Ammon's horn (tissue), 1 donor: Measurements from ENCODE around the gene LSM8.
A peak's percentile ranks its signal among the peaks of the same experiment; 100 is the strongest.
"Not testable (repeated sequence)": the region's sequence is repeated elsewhere in the genome, so short reads cannot be mapped to it uniquely, and the experiment has no call there.

Experiments used
- DNase-seq: peaks from one replicate; pipeline ENCODE4 v3.0.0-alpha.2; 2016; ENCODE audit warnings: low spot score

LSM8 gene

DNA sequence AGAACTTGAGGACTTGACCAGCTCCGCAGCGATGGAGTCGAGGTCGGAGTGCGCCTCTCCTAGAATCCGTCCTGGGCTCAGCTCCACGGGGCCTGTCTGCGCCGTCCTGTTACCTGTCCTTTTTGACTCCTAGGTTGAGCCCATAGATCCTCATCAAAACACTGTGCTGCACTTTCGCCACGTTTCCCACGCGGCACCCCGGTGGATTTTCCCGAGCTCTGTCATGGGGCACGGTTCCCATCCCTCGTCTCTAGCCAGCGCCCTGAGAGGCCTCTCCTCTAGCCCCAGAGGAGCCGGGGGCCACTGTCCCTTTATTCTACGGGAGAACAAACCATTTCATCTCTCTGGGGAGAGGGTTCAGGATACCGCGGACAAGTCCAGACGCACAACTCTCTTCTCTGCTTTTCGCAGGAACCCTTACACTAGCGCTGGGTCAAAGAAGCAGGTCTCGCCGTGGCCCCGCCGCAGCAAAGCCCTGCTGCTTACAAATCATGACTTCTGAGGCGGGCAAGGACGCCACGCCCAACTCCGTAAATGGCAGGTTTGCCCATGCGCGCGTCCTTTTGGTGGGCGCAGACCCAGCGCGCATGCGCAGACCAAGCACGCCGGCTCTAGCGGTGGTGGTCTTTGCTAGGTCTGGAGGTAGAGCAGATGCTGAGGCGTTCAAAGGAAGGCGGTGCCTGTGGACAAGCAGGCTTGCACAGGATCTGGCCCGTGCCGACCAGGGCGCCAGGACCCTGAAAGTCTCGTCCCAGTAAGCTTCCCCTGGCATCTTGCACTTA, 30.3 kb downstream of the LSM8 start:
- DNase-seq = peak; percentile 85

- DNase-seq = no peak
Measured at GRCh38 chr7:118214833-118215182, 30.8 kb downstream of the LSM8 start.

- no peak for DNase-seq
Measured at GRCh38 chr7:118217210-118217619, 33.3 kb downstream of the LSM8 start.

DNA sequence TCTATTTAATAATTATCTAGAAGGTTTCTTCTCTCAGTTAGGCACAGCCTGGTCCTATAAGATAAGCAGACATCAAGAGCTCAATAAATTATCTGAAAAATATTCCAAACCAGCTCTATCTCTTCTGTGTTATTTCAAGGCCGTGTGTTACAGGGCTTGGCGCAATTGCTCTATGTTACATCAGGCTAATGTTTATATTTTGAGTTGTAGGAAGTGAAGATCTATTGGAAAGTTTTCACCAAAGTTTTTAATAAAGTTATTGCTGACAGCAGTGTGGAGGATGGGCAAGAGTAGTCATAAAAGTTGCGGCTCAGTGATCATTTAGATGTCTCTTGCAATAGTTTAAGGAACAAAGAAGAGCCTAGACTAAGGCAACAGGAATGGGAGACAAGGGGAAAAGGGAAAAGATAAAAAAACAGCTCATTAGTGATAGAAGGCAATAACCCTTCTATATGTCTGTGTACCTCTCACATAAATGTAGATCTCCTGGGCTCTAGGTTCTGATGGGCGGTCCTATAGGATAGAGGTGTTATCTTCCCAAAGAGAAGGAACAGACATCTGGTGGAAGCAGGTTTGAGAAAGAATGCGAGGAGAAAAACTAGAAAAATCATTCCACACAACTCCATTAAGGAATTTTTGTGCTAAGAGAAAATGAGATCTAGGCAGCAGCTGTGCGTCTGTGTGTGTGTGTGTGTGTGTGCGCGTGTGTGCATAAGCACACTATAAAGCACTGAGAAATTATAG, 34.6 kb downstream of the LSM8 start:
- DNase-seq = no peak

DNA sequence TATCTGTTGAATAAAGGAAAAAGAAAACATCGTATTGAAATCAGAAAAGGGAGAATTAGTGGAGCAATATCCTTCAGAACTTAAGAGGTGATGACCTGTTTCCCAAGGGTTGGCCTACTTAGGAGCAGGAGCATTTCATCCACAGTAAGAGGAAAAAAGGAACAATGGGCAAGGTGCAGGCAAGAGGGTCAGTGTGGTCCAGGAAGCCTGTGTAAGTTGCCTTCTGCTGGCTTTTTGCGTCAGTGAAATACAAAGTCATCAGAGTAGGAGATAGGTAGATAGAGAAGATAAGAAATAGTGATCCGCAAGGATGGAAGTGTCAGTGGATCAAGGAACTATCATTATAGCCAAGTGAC, 35.2 kb downstream of the LSM8 start:
- DNase-seq = no peak

DNA sequence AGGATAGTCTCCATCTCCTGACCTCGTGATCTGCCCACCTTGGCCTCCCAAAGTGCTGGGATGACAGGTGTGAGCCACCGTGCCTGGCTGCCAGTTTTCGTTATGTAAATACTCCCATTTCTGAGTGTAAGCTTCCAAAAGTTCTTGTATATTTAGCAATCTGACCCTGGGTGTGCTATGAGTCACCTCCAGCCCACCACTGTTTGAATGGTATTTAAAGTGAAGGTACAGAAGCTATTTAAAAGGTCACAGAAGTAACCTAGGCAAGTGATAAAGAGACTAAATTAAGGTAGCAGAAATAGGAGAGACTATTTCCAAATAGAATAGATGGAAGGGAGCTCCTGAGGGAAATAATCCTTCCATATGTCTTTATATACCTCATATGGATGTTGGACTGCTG, 36.6 kb downstream of the LSM8 start:
- no peak for DNase-seq

DNA sequence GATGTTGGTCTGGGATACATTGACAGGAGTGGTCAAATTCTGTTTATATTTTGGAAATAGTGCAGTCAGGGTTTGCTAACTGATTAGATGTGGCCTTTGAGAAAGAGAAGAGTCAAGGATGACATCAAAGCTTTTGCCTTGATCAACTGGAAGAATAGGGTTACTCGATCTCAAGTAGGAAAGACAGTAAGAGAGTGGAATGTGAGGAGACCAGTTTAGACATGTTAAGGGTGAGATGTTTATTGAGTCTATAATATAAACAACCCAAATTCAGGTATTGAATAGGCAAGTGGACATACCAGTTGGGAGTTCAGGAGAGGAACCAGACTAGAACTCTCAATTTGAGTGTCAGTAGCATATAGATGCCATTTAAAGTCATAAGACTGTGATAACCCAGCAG, 38.6 kb downstream of the LSM8 start:
- DNase-seq = no peak

DNA sequence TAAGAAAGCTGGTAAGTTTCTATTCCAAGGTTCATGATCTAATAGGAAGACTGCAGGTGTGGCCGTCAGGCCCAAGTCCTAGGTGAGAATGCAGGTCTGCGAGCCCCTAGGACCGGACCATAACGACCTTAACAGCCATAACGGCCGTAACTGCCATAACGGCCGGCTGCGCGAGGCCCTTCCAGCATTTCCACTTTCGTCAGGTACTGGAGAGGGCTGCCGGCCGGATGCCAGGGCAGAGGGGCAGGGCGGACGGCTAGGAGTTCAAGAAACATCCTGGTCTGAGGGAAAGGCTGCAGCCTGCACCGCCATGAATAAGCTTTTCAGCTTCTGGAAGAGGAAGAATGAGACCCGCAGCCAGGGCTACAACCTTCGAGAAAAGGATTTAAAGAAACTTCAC, 40.6 kb downstream of the LSM8 start, which contains the start of gene ANKRD7:
ANKRD7 (plus strand) TSS at position 184 of the 400 bp plus-strand sequence; CDS start at position 311, 127 bp downstream.
- DNase-seq = no peak

DNA sequence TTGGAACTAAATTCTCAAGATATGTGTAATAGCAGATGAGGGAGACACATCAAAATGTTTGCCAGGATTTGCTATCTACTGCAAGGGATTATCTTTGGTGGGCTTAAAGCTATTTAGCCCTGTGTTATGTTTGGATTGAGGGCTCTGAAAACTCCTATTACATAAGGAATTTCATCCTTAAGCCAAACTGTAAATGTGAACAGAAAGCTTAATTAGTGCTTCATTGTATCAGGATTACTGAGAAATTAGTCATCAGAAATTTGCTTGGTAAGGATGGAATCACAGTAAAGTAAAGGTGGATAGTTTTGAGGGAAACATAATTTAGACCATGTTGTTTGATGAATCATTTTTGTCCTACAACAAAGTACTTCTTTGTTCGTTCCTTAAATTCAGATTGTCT, 48.9 kb downstream of the LSM8 start:
- DNase-seq = no peak

GRCh38 chr7:118233799-118234198, 49.8 kb downstream of the LSM8 start:
- DNase-seq = no peak

DNA sequence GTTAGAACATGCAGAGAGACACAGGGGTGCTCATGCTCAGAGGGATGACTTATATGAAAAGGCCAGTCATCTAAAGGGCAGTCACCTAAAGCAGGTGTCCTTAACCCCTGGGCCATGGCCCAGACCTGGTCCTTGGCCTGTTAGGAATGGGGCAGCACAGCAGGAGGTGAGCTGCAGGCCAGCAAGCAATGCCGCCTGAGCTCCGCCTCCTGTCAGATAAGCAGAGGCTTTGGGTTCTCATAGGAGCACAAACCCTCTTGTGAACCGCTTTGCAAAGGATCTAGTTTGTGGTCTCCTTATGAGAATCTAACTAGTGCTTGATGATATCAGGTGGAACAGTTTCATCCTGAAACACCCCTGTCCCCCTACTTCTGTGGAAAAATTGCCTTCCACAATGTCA, 55.0 kb downstream of the LSM8 start:
- DNase-seq = no peak

DNA sequence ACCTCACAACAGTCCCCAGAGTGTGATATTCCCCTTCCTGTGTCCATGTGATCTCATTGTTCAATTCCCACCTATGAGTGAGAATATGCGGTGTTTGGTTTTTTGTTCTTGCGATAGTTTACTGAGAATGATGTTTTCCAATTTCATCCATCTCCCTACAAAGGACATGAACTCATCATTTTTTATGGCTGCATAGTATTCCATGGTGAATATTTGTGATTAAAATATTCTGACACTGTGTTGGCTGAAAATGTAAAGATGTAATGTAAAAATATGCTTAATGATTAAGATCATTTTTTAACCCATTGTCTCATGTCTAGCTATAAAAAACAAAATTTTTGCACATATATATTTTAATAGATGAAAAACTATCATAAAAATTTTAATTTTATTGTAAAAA, 56.4 kb downstream of the LSM8 start:
- not testable (repeated sequence) for DNase-seq
